Activated CD4-positive, alpha-beta T cell treated with anti-CD3 and anti-CD28 coated beads, Interleukin-2, amount 10 ng/mL, durations not matched to agents 24 days and 14 days (primary cell): ENCODE data around the gene PLXDC1. TPM values are rescaled to one million over a fixed set of nuclear protein-coding genes. Genes with fewer than 3 reads are reported as not detected.

Experiments used
- DNase-seq: peaks from one replicate; pipeline ENCODE4 v3.0.0; 2022
- H3K27ac Mint-ChIP-seq: one replicate; pipeline ENCODE4 v1.8.0; 2022; ENCODE audit warnings: mild to moderate bottlenecking, mixed read lengths
- H3K27me3 Mint-ChIP-seq: one replicate; pipeline ENCODE4 v1.8.0; 2022; ENCODE audit warnings: mixed read lengths
- H3K36me3 Mint-ChIP-seq: one replicate; pipeline ENCODE4 v1.8.0; 2022; ENCODE audit warnings: low read depth, mild to moderate bottlenecking, mixed read lengths
- H3K4me1 Mint-ChIP-seq: one replicate; pipeline ENCODE4 v1.8.0; 2021; ENCODE audit warnings: mixed read lengths
- H3K4me3 Mint-ChIP-seq: one replicate; pipeline ENCODE4 v1.8.0; 2022; ENCODE audit warnings: mild to moderate bottlenecking, moderate library complexity, mixed read lengths
- H3K9me3 Mint-ChIP-seq: one replicate; pipeline ENCODE4 v1.8.0; 2021; ENCODE audit warnings: mixed read lengths
- intact Hi-C: fragments of 100-400 bp; cut with micrococcal nuclease; formaldehyde crosslinking; loops from one replicate; pipeline ENCODE4 v1.15.1; 2023
- total RNA-seq: library from RNA; stranded (reverse); gene quantifications from 2 replicates; pipeline ENCODE4 v1.2.3, GENCODE V29; 2022

PLXDC1 gene
- 0.16 and 0.43 TPM in 2 replicates for total RNA-seq

DNA sequence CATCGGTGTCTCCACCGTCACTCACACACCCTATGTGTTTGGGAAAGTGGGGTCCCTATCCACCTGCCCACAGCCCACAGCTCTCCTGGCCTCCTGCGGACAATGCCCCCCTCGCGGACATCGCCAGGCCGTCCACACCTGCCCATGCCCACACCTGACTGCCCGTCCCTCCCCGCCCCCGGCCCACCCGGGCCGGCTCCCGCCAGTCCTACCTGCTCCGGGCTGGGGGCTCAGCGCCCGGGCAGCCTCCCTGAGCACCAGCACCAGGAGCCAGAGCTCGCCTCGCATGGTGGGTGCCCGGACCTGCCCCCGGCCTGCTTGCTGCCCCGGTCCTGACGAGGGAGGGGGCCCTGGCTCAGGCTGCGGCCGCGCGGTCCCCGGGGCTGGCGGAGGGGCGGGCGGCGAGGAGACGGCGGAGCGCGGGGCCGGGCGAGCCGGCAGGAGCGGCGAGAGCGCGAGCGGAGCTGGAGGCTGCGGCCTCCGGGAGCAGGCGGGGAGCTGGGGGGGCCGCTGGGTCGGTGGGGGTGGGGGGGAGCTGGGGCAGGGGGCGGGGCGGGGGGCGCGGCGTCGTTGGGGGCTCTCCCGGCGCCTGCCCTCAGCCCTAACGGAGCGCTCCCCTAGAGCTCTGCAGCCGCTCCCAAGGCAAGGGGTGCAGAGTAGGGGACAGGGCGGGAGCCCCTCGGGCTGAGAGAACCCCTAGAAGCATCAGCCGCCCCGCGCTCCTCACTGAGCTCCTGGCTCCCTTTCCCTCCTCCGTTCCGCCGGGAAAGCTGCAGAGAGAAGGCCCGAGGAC, at the start of gene PLXDC1:
Gene PLXDC1 (minus strand): TSS at position 488 of the 793 bp plus-strand sequence. CDS start 200 bp downstream, at position 288.
- Mint-ChIP-seq H3K4me3 (peak within 1 kb of the TSS; percentile 95), H3K27ac (peak within 1 kb of the TSS; percentile 27), H3K9me3 (no peaks in the 10 kb centered on the region), H3K4me1 (peaks cover 27% of the 10 kb centered on the region), H3K27me3 (peaks cover 41% of the 10 kb centered on the region), H3K36me3 (peaks cover 2% of the 10 kb centered on the region)
- intact Hi-C loops, result loop anchor here (5.0 kb wide), 1 partner anchor 46 kb away; the partner anchor contains the start of gene CACNB1
- peak; percentile 72 for DNase-seq

DNA sequence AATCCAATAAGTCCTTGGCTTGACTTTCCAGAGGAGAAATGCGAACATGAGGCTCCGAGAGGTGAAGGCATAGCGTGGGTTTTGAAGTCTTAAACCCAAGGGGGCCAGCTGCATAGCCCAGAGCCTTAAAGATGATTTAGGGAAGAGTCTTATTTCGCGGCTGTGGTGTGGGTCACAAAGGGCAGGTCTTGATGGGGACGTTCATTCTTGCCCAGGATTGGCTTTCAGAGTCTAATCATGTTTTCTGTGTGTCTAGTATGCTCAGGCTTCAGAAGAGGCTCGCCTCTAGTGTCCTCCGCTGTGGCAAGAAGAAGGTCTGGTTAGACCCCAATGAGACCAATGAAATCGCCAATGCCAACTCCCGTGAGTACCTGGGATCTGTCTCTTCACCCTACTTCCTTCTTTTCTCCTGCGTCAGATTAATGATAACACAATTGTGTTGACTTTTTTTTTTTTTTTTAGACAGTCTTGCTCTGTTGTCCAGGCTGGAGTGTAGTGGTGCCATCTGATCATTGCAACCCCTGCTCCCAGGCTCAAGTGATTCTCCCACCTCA, 49.6 kb upstream of the PLXDC1 start:
- no peaks in the 10 kb centered on the region for H3K9me3 Mint-ChIP-seq
- peak overlapping the region; percentile 98 for H3K4me3 Mint-ChIP-seq
- H3K27me3 Mint-ChIP-seq, result no peaks in the 10 kb centered on the region
- no peak for DNase-seq
- H3K4me1 Mint-ChIP-seq, result peaks cover 45% of the 10 kb centered on the region
- peak overlapping the region; percentile 98 for H3K27ac Mint-ChIP-seq
- H3K36me3 Mint-ChIP-seq, result peaks cover 51% of the 10 kb centered on the region
- intact Hi-C loops, result loop anchor here (10.0 kb wide), 1 partner anchor 204 kb away; the partner anchor contains the start of gene FBXL20

DNA sequence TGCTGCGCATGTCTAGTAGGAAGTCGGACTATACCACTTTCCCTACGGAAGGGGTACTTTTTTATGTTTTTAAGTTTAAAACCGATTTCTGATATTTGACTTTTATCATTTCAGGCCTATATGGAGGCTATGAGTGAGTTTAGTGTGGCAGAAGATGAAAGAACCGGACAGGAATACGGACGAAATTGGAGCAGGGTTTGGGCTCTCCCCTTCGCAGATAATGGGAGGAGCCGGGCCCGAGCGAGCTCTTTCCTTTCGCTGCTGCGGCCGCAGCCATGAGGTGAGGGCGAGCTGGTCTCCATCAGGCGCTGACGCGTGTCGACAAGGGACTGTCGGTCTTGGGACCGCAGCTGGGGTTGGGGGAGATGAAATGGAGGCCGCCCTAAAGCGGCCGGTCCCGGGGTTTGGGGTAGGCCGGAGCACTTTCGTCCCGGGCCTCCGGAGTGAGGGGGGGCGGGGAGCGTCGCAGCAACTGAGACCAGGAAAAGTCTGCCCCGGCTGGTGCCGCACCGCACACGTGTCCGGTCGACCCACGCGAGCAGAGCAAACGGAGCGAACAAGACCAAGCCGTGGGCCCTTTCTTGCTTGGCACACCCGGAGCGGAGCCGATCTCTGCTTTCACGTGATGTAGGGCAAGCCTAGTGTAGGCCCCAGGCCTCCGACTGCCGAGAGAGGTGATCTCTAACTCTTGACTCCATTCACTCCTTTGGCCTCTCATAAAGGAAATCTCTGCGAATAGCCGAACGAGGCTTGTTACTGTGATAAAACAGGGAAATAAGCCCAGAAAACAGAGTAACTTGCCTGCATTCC, 48.8 kb upstream of the PLXDC1 start, which contains the start of gene RPL19:
Gene RPL19 (plus strand): TSS at position 214 of the 810 bp plus-strand sequence. CDS start 62 bp downstream, at position 276.
- H3K4me3 Mint-ChIP-seq, result peak within 1 kb of the TSS; percentile 98
- DNase-seq, result peak; percentile 94
- no peaks in the 10 kb centered on the region for H3K27me3 Mint-ChIP-seq
- H3K4me1 Mint-ChIP-seq, result peaks cover 52% of the 10 kb centered on the region
- H3K27ac Mint-ChIP-seq, result peak within 1 kb of the TSS; percentile 98
- H3K9me3 Mint-ChIP-seq, result no peaks in the 10 kb centered on the region
- peaks cover 50% of the 10 kb centered on the region for H3K36me3 Mint-ChIP-seq
- intact Hi-C loops, result loop anchor here (10.0 kb wide), 1 partner anchor 205 kb away; the partner anchor contains the start of gene FBXL20

DNA sequence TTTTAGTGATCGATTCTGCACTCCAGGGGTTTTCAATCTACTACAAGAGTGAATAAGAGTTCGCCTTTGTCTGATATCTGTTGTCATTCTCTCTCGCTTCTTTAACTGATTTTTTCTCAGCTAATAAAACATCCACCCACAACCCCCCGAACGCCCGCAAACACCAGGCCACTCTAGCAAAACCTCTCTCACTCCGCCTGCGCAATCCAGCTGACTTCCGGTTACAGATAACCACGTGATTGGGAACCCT, 48.3 kb upstream of the PLXDC1 start:
- no peaks in the 10 kb centered on the region for H3K27me3 Mint-ChIP-seq
- peaks cover 52% of the 10 kb centered on the region for H3K4me1 Mint-ChIP-seq
- H3K4me3 Mint-ChIP-seq, result peak overlapping the region; percentile 98
- peak; percentile 96 for DNase-seq
- H3K9me3 Mint-ChIP-seq, result no peaks in the 10 kb centered on the region
- peaks cover 46% of the 10 kb centered on the region for H3K36me3 Mint-ChIP-seq
- intact Hi-C loops, result loop anchor here (5.0 to 10.0 kb wide), 2 partner anchors 47 to 205 kb away; partner anchors contain the start of genes FBXL20 and PLXDC1
- peak overlapping the region; percentile 98 for H3K27ac Mint-ChIP-seq

DNA sequence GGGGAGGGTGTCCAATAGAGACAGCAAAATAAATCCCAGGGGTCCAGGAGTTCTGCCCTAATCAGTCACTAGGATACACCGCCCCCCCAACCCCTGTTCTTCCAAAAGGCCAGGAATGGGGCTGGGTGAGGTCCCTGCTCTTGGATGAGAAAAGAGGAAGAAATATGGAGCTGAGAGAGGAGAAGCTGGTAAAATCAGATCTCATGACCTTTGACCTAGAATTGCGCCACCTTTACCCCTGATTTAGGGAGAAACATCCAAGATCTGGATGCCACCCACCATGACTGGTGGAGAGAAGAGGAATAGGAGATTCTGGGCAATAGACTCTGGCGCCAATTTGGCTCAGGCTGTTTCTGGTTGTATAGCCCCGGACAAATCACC, 46.7 kb upstream of the PLXDC1 start:
- peak overlapping the region; percentile 98 for H3K4me3 Mint-ChIP-seq
- peak overlapping the region; percentile 75 for H3K27ac Mint-ChIP-seq
- H3K4me1 Mint-ChIP-seq, result peaks cover 57% of the 10 kb centered on the region
- no peaks in the 10 kb centered on the region for H3K9me3 Mint-ChIP-seq
- no peak for DNase-seq
- H3K27me3 Mint-ChIP-seq, result no peaks in the 10 kb centered on the region
- H3K36me3 Mint-ChIP-seq, result peaks cover 35% of the 10 kb centered on the region
- intact Hi-C loops, result loop anchor here (5.0 kb wide), 1 partner anchor 46 kb away; the partner anchor contains the start of gene PLXDC1

DNA sequence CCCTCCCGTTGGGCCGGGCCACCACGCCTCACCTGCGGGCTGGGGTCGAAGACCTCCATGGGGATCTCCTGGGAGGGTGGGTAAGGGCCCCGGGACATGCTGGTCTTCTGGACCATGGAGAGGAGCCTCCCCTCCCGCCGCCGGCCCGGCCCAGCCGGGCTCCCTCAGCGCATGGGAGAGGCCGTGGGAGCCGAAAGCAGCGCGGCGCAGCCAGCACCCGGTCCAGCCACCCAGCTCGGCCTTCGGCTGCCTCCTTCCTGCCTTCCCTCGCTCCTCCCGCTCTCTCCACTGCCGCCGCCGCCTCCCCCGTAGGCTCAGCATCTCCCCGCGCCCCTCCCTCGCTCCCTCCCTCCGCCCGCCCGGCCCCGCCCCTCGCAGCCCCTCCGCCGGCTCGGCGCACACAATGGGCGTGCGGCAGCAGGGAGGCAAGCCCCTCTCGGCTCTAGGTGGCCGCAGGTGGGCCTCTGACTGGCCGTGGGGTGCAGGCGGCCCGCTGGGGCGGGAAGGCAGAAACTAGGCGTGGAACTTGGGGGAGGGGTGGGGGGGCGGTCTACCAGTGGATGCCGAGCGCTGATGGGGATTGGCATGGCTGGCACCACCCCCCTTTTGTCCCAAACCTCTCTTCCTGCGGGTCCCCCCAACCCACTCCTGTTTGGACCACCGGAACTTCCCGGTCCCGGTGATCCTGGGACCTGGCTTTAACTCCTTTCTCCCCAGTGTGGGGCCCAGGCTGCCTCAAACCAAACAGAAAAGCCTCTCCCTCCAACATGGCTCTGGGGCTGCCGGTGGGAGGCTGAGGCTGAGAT, 46.1 kb upstream of the PLXDC1 start, which contains the start of gene CACNB1:
Gene CACNB1 (minus strand): TSS at position 290 of the 806 bp plus-strand sequence. CDS start 174 bp downstream, at position 116.
- H3K4me1 Mint-ChIP-seq, result peaks cover 56% of the 10 kb centered on the region
- peaks cover 35% of the 10 kb centered on the region for H3K36me3 Mint-ChIP-seq
- intact Hi-C loops, result loop anchor here (5.0 kb wide), 1 partner anchor 45 kb away; the partner anchor contains the start of gene PLXDC1

DNA sequence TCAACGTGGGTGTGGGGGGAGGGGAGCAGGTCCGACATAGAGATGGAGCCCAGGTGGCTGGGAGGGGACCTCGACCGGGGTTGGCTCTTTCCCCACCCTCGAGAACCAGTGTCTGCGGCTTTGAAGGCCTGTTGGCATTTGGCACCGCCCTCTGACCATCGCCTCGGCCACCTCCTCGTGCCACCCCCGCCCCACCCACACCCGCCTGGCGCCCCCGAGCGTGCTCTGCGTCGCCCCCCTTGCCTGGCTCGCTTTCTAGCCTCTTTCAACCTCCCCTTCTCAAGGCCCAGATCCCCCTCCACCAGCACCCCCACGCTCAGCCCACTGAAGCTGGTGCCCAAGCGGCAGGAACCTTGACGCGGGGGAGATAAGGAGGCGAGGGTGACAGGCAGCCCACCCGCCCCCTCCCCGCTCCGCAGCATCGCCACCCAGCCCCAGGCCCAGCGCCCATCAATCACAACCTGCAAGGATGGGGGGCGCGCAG, 45.4 kb upstream of the PLXDC1 start:
- DNase-seq, result peak; percentile 69
- peak overlapping the region; percentile 72 for H3K27ac Mint-ChIP-seq
- H3K9me3 Mint-ChIP-seq, result no peaks in the 10 kb centered on the region
- H3K4me1 Mint-ChIP-seq, result peaks cover 53% of the 10 kb centered on the region
- H3K27me3 Mint-ChIP-seq, result no peaks in the 10 kb centered on the region
- H3K36me3 Mint-ChIP-seq, result peaks cover 33% of the 10 kb centered on the region
- intact Hi-C loops, result loop anchor here (5.0 kb wide), 1 partner anchor 45 kb away; the partner anchor contains the start of gene PLXDC1
- H3K4me3 Mint-ChIP-seq, result peak overlapping the region; percentile 98

More for the DNA sequence above, 46.1 kb upstream of the PLXDC1 start, which contains the start of gene CACNB1:
- H3K27ac Mint-ChIP-seq, result peak within 1 kb of the TSS; percentile 75
- peak; percentile 93 for DNase-seq
- H3K4me3 Mint-ChIP-seq, result peak within 1 kb of the TSS; percentile 98
- no peaks in the 10 kb centered on the region for H3K27me3 Mint-ChIP-seq
- H3K9me3 Mint-ChIP-seq, result no peaks in the 10 kb centered on the region

DNA sequence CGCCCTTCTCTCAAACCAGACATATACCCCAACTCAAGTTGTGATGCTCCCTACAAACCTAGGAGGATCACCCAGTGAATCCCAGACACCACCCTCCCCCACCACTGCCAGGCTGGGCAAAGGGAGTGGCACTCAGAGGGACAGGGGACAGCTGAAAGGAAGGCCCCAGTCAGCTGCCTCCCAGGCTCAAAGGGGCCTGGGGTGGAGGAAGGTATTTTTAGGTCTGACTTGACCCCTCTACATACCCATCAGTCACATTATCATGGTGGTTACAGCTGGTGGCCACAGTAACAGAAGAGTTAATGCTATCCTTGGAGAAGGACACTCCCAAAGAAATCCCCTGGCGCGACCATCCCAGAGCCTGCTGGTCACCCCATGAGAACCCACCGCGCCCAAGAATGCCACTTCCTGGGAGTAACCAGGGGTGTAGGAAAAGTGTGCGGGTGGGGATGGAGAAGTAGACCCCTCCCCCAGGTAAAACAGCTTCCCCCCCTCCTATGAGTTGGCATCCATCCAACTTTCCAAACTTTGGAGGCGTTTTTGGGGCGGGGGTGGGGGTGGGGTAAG, 44.9 kb upstream of the PLXDC1 start:
- intact Hi-C loops, result loop anchor here (5.0 kb wide), 1 partner anchor 44 kb away; the partner anchor contains the start of gene PLXDC1
- Mint-ChIP-seq H3K4me3 (peak overlapping the region; percentile 98), H3K27ac (peak overlapping the region; percentile 45), H3K27me3 (no peaks in the 10 kb centered on the region), H3K9me3 (no peaks in the 10 kb centered on the region), H3K36me3 (peaks cover 29% of the 10 kb centered on the region), H3K4me1 (peaks cover 50% of the 10 kb centered on the region)
- no peak for DNase-seq

DNA sequence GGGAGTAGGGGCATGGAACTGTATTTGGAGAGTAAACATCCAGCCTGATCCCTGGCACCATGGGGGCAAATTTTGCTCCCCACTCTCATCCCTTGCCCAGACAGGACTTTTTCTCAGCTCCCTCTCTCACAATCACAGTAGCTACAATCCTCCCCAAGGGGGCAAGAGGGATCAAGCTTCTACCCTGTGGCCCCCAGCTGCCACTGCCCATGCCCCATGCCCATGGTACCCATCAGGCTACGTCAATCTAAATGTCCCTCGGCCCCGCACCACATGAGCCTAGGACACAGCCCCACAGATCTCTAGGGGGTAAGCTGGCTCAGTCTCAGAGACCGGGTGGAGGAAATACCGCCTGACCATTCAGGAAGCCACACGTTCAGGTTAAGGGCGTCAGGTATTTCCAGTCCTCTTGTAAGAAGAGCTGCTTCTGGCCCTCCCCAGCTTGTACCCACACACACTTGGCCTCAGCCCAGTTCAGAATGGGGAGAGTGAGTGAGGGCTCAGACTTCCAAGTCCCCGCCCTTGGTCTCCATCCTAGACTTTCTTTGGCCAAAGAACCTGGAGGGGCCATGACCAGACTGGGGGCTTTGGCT, 44.2 kb upstream of the PLXDC1 start:
- H3K27me3 Mint-ChIP-seq, result no peaks in the 10 kb centered on the region
- peak overlapping the region; percentile 98 for H3K4me3 Mint-ChIP-seq
- H3K36me3 Mint-ChIP-seq, result peaks cover 23% of the 10 kb centered on the region
- peaks cover 46% of the 10 kb centered on the region for H3K4me1 Mint-ChIP-seq
- H3K27ac Mint-ChIP-seq, result peak overlapping the region; percentile 72
- intact Hi-C loops, result loop anchor here (5.0 kb wide), 1 partner anchor 43 kb away; the partner anchor contains the start of gene PLXDC1
- DNase-seq, result no peak
- no peaks in the 10 kb centered on the region for H3K9me3 Mint-ChIP-seq

DNA sequence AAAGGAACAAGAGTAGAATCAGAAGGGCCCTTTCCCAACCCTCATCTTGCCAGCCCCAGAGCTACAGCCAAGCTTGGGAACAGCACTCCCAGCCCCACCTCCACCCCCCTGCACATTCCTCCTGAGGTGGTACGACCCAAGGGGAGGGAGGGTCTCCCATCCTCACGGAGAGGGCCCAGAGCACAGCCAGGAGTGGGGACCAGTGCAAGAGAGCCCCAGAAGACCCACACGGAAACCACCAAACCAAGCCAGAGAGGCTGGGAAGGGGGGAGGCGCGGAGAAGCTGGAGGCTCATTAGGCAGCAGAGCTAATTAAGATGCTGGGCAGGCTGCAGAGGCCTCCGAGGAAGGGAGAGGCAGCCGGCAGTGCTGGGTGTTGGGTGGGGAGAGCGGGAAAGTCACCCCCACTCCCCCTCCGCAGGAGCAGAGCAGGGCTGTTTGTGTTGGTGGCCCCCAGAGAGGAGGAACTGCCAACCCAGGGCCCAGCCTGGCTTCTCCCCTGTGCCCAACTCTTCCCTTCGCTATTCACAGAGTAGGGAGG, 43.6 kb upstream of the PLXDC1 start:
- Mint-ChIP-seq H3K27ac (no peak overlapping the region), H3K27me3 (no peaks in the 10 kb centered on the region), H3K4me1 (peaks cover 44% of the 10 kb centered on the region), H3K36me3 (peaks cover 18% of the 10 kb centered on the region), H3K4me3 (peak overlapping the region; percentile 44), H3K9me3 (no peaks in the 10 kb centered on the region)
- no peak for DNase-seq
- intact Hi-C loops, result loop anchor here (5.0 kb wide), 1 partner anchor 43 kb away; the partner anchor contains the start of gene PLXDC1

DNA sequence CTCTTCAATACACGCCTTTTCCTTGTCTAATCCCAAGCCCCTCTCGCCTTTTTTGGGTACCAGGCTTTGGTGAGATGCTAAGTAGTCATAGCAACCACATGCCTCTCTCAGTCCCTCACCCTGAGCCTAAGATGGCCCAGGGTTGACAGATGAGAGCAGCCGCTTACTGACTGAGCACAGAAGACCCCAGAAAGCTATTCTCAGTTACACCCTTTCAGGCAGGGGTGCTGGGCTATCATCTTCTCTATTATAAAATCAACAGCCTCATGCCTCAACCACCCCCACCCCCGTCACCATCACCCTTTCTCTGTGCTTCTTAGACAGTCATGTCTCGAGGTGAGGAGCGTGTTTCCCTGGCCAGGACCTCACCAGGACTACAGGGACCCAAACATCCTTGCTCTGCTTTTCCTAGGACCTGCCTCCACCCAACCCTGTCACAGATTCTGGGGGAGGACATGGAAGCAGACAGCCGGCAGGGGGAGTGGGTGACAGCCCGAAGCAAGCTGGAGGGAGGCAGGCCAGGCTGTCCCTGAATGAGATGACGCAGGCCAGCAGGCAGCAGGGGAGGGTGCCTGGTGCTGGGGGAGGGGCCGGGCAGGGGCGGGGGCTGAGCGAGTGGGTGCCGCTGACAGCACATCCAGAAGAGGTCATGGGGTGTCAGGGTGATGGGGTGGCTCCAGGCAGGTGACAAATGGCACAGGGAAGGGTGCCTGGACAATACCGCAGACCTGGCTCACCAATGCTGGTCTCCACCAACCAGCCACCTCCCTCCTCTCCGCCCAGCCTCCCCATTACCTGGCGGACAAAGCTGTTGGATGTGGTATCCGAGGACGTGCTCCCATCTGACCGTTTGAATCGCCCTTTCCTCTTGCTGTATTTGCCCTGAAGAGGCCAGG, 42.9 kb upstream of the PLXDC1 start:
- intact Hi-C loops, result no loop called here
- H3K27me3 Mint-ChIP-seq, result no peaks in the 10 kb centered on the region

More for the DNA sequence above, 42.9 kb upstream of the PLXDC1 start:
- peak overlapping the region; percentile 25 for H3K27ac Mint-ChIP-seq
- H3K36me3 Mint-ChIP-seq, result peaks cover 14% of the 10 kb centered on the region
- H3K9me3 Mint-ChIP-seq, result no peaks in the 10 kb centered on the region
- no peak for DNase-seq
- H3K4me3 Mint-ChIP-seq, result no peak overlapping the region
- H3K4me1 Mint-ChIP-seq, result peaks cover 39% of the 10 kb centered on the region
